GM12875 (cell line): ENCODE results near the gene OXNAD1.

Source experiments
- H3K4me3 ChIP-seq: one replicate; pipeline ENCODE4 v1.5.1; 2011; ENCODE audit warnings: low read depth, low read length, control low read depth
- CTCF ChIP-seq: IDR thresholded peaks from 2 replicates; pipeline ENCODE4 v1.5.1; 2011; ENCODE audit warnings: low read depth, mild to moderate bottlenecking, control low read depth, inconsistent platforms, low read length, moderate library complexity, borderline replicate concordance; ENCODE audit not compliant: insufficient read depth

Gene OXNAD1

GRCh38 chr3:16331319-16331883 lies 66.4 kb downstream of the OXNAD1 start:
- no peak overlapping the region for H3K4me3 ChIP-seq
- TF ChIP-seq CTCF = no peak

- TF ChIP-seq CTCF = no peak
- H3K4me3 ChIP-seq = no peak overlapping the region
Measured at GRCh38 chr3:16332904-16333426, 68.0 kb downstream of the OXNAD1 start.

GRCh38 chr3:16334909-16335308 lies 69.9 kb downstream of the OXNAD1 start:
- H3K4me3 ChIP-seq = no peak overlapping the region
- TF ChIP-seq CTCF = no peak

GRCh38 chr3:16335333-16335732 lies 70.3 kb downstream of the OXNAD1 start:
- TF ChIP-seq CTCF = no peak
- H3K4me3 ChIP-seq = no peak overlapping the region

GRCh38 chr3:16335772-16336645 lies 71.0 kb downstream of the OXNAD1 start:
- H3K4me3 ChIP-seq = no peak overlapping the region
- no peak for TF ChIP-seq CTCF

GRCh38 chr3:16336825-16337224 lies 71.8 kb downstream of the OXNAD1 start:
- no peak overlapping the region for H3K4me3 ChIP-seq
- TF ChIP-seq CTCF = no peak
